Measurements from ENCODE around the gene DNAJB2.

DNAJB2 gene

GRCh38 chr2:219248845-219249202 is 30.3 kb upstream of the DNAJB2 start:
- Histone ChIP-seq H3K27me3 (ENCODE audit: control insufficient read depth, insufficient read depth, low read length) (no peaks in the 10 kb centered on the region), H3K36me3 (ENCODE audit: control insufficient read depth, insufficient read depth, low read length) (peaks cover 4% of the 10 kb centered on the region), H3K4me1 (ENCODE audit: control insufficient read depth, insufficient read depth, low read length) (peaks cover 5% of the 10 kb centered on the region), H3K27ac (ENCODE audit: low read length) (no peak overlapping the region), H3K4me3 (ENCODE audit: low read length) (no peak overlapping the region), H3K9me3 (ENCODE audit: control insufficient read depth, insufficient read depth, low read length) (no peaks in the 10 kb centered on the region)
- no peak for DNase-seq (ENCODE audit: low read depth, low spot score)
- no CpG with 5 or more reads among the region's 2 CpGs for WGBS (ENCODE audit: insufficient coverage, insufficient read length)

- DNase-seq (ENCODE audit: low read depth, low spot score): no peak
- Histone ChIP-seq H3K4me1 (ENCODE audit: control insufficient read depth, insufficient read depth, low read length) (peaks cover 7% of the 10 kb centered on the region), H3K36me3 (ENCODE audit: control insufficient read depth, insufficient read depth, low read length) (peaks cover 4% of the 10 kb centered on the region), H3K9me3 (ENCODE audit: control insufficient read depth, insufficient read depth, low read length) (no peaks in the 10 kb centered on the region), H3K4me3 (ENCODE audit: low read length) (no peak overlapping the region), H3K27ac (ENCODE audit: low read length) (no peak overlapping the region), H3K27me3 (ENCODE audit: control insufficient read depth, insufficient read depth, low read length) (peaks cover under 1% of the 10 kb centered on the region; the same call in 1 of the 2 replicates)
- no CpG with 5 or more reads among the region's 7 CpGs for WGBS (ENCODE audit: insufficient coverage, insufficient read length)
These were observed 29.8 kb upstream of the DNAJB2 start for GRCh38 chr2:219249203-219249980.

GRCh38 chr2:219250049-219250781 is 29.0 kb upstream of the DNAJB2 start:
- Histone ChIP-seq H3K9me3 (ENCODE audit: control insufficient read depth, insufficient read depth, low read length) (no peaks in the 10 kb centered on the region), H3K4me1 (ENCODE audit: control insufficient read depth, insufficient read depth, low read length) (peaks cover 9% of the 10 kb centered on the region), H3K36me3 (ENCODE audit: control insufficient read depth, insufficient read depth, low read length) (peaks cover 4% of the 10 kb centered on the region), H3K27ac (ENCODE audit: low read length) (no peak overlapping the region), H3K4me3 (ENCODE audit: low read length) (no peak overlapping the region), H3K27me3 (ENCODE audit: control insufficient read depth, insufficient read depth, low read length) (peaks cover 9% of the 10 kb centered on the region)
- no peak for DNase-seq (ENCODE audit: low read depth, low spot score)
- no CpG with 5 or more reads among the region's 22 CpGs for WGBS (ENCODE audit: insufficient coverage, insufficient read length)

- Histone ChIP-seq H3K27ac (ENCODE audit: low read length) (no peak overlapping the region), H3K27me3 (ENCODE audit: control insufficient read depth, insufficient read depth, low read length) (peaks cover 17% of the 10 kb centered on the region), H3K9me3 (ENCODE audit: control insufficient read depth, insufficient read depth, low read length) (no peaks in the 10 kb centered on the region), H3K4me1 (ENCODE audit: control insufficient read depth, insufficient read depth, low read length) (peaks cover 7% of the 10 kb centered on the region), H3K4me3 (ENCODE audit: low read length) (no peak overlapping the region), H3K36me3 (ENCODE audit: control insufficient read depth, insufficient read depth, low read length) (peaks cover 4% of the 10 kb centered on the region)
- DNase-seq (ENCODE audit: low read depth, low spot score): no peak
- WGBS (ENCODE audit: insufficient coverage, insufficient read length): no CpG with 5 or more reads among the region's 6 CpGs
These were observed 27.5 kb upstream of the DNAJB2 start for GRCh38 chr2:219251656-219252055.

- H3K36me3 ChIP-seq (ENCODE audit: control insufficient read depth, insufficient read depth, low read length): peaks cover 4% of the 10 kb centered on the region
- no CpG with 5 or more reads among the region's 5 CpGs for WGBS (ENCODE audit: insufficient coverage, insufficient read length)
- peaks cover 7% of the 10 kb centered on the region for H3K4me1 ChIP-seq (ENCODE audit: control insufficient read depth, insufficient read depth, low read length)
- H3K4me3 ChIP-seq (ENCODE audit: low read length): no peak overlapping the region; the same call in 1 of the 2 replicates
- peaks cover 17% of the 10 kb centered on the region for H3K27me3 ChIP-seq (ENCODE audit: control insufficient read depth, insufficient read depth, low read length)
- no peaks in the 10 kb centered on the region for H3K9me3 ChIP-seq (ENCODE audit: control insufficient read depth, insufficient read depth, low read length)
- no peak for DNase-seq (ENCODE audit: low read depth, low spot score)
- H3K27ac ChIP-seq (ENCODE audit: low read length): no peak overlapping the region
These were observed 27.1 kb upstream of the DNAJB2 start for GRCh38 chr2:219252084-219252483.

- WGBS (ENCODE audit: insufficient coverage, insufficient read length): no CpG with 5 or more reads among the region's 9 CpGs
- DNase-seq (ENCODE audit: low read depth, low spot score): no peak
- peaks cover 17% of the 10 kb centered on the region for H3K27me3 ChIP-seq (ENCODE audit: control insufficient read depth, insufficient read depth, low read length)
- H3K4me1 ChIP-seq (ENCODE audit: control insufficient read depth, insufficient read depth, low read length): peaks cover 7% of the 10 kb centered on the region
- peaks cover 4% of the 10 kb centered on the region for H3K36me3 ChIP-seq (ENCODE audit: control insufficient read depth, insufficient read depth, low read length)
- H3K27ac ChIP-seq (ENCODE audit: low read length): no peak overlapping the region
- H3K4me3 ChIP-seq (ENCODE audit: low read length): peak overlapping the region; percentile 13; the same call in 1 of the 2 replicates
- no peaks in the 10 kb centered on the region for H3K9me3 ChIP-seq (ENCODE audit: control insufficient read depth, insufficient read depth, low read length)
These were observed 26.6 kb upstream of the DNAJB2 start for GRCh38 chr2:219252570-219252899.

GRCh38 chr2:219252900-219253752 is 26.0 kb upstream of the DNAJB2 start, which contains the start of gene TUBA4B:
TSS of gene TUBA4B (plus strand) at chr2:219253243. CDS start at chr2:219253408, 165 bp downstream.
- no peak for DNase-seq (ENCODE audit: low read depth, low spot score)
- WGBS (ENCODE audit: insufficient coverage, insufficient read length): no CpG with 5 or more reads among the region's 49 CpGs
- H3K4me1 ChIP-seq (ENCODE audit: control insufficient read depth, insufficient read depth, low read length): peaks cover 7% of the 10 kb centered on the region
- H3K4me3 ChIP-seq (ENCODE audit: low read length): peak within 1 kb of the TSS; percentile 43; the same call in 1 of the 2 replicates
- H3K36me3 ChIP-seq (ENCODE audit: control insufficient read depth, insufficient read depth, low read length): peaks cover 4% of the 10 kb centered on the region
- peaks cover 17% of the 10 kb centered on the region for H3K27me3 ChIP-seq (ENCODE audit: control insufficient read depth, insufficient read depth, low read length)
- no peaks in the 10 kb centered on the region for H3K9me3 ChIP-seq (ENCODE audit: control insufficient read depth, insufficient read depth, low read length)
- H3K27ac ChIP-seq (ENCODE audit: low read length): no peak within 1 kb of the TSS

GRCh38 chr2:219253753-219254589 is 25.2 kb upstream of the DNAJB2 start, which contains the start of gene TUBA4A:
TSS of gene TUBA4A (minus strand) at chr2:219253918. CDS start at chr2:219253858, 60 bp downstream.
- Histone ChIP-seq H3K9me3 (ENCODE audit: control insufficient read depth, insufficient read depth, low read length) (no peaks in the 10 kb centered on the region), H3K27ac (ENCODE audit: low read length) (no peak within 1 kb of the TSS), H3K36me3 (ENCODE audit: control insufficient read depth, insufficient read depth, low read length) (peaks cover 4% of the 10 kb centered on the region), H3K4me1 (ENCODE audit: control insufficient read depth, insufficient read depth, low read length) (peaks cover 7% of the 10 kb centered on the region), H3K4me3 (ENCODE audit: low read length) (peak within 1 kb of the TSS; percentile 43; the same call in 1 of the 2 replicates), H3K27me3 (ENCODE audit: control insufficient read depth, insufficient read depth, low read length) (peaks cover 17% of the 10 kb centered on the region)
- no CpG with 5 or more reads among the region's 76 CpGs for WGBS (ENCODE audit: insufficient coverage, insufficient read length)
- no peak for DNase-seq (ENCODE audit: low read depth, low spot score)

GRCh38 chr2:219254590-219255201 is 24.5 kb upstream of the DNAJB2 start:
- no peak for DNase-seq (ENCODE audit: low read depth, low spot score)
- Histone ChIP-seq H3K9me3 (ENCODE audit: control insufficient read depth, insufficient read depth, low read length) (no peaks in the 10 kb centered on the region), H3K4me1 (ENCODE audit: control insufficient read depth, insufficient read depth, low read length) (peaks cover 7% of the 10 kb centered on the region), H3K27ac (ENCODE audit: low read length) (no peak overlapping the region), H3K4me3 (ENCODE audit: low read length) (peak overlapping the region; percentile 43; the same call in 1 of the 2 replicates), H3K27me3 (ENCODE audit: control insufficient read depth, insufficient read depth, low read length) (peaks cover 17% of the 10 kb centered on the region), H3K36me3 (ENCODE audit: control insufficient read depth, insufficient read depth, low read length) (peaks cover 4% of the 10 kb centered on the region)
- no CpG with 5 or more reads among the region's 12 CpGs for WGBS (ENCODE audit: insufficient coverage, insufficient read length)

All from iPS DF 6.9 (cell line).